ENCODE measurements around the gene FBXL20.

Gene FBXL20

DNA sequence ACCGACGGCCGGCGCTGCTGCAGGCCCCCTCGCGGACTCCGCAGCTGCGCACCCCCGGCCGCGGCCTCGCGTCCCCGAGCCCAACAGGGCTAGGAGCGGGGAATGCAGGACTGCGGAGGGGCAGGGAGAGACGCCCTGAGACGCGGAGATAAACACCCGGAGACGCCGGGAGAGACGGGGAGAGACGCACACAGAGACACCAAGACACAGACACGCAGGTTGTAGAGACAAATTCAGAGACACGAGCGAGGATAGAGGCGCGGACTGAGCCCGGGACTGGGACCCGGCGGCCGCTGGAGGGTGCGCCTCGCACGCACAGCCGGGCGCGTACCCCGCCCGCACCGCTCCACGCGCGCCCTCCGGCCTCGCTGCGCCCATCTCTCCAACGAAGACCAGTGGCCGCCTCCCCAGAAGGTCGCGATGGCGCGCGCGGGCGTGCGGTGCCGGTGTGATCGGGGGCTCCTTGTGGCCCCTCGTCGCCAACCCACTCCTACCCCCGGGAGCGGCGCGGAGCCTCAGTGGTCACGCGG is 176.6 kb downstream of the FBXL20 start:
- DNase-seq, result no peak

GRCh38 chr17:39223907-39224777 is 177.3 kb downstream of the FBXL20 start:
- DNase-seq, result no peak

DNA sequence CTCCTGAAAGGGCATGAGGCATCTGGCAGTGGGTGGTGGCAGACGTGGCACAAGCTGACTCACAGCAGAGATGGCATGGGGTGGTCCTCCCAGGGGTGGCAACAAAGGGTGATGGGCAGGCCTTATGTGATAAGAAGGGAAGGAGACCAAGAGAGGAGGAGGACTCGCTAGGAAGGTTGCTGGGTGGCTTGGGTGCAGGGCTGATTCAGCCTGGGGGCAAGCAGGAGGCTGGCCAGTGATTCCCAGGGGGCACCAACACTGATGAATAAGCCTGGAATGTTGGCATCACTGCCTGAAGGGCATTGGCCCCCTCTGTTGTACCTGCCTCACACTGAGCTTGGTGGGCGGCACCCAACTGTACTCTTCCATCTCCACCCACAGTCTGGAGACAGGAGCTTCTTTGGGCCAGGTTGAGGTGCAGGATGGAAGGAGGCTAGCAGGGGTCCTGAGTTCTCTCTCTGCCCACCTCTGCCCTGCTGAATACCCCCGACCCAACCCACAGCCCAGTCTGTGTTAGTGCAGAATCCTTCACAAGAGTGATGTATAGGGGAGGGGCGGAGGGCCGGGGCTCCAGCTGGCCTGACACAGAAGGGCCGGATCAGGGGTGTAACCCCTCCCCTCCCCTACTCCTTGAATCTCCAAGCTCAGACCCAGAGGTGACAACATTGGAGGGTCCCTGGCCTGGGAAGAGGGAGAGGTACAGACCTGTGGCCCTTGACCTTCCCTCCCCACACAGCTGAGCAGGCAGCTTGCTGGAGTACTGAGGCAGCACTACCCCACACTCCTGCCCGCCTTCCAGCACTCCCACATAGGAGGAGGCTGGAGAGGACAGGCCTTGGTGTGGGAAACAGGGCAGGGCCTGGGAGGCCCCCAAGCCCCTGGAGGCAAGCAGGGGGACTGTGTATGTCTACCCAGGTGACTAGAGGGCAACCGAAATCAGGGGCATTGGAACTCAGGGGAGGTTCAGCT is 178.3 kb downstream of the FBXL20 start:
- no peak for DNase-seq

- peak in 1 of 14 donors; percentile 23 for DNase-seq
Observed at GRCh38 chr17:39222151-39222550, 179.3 kb downstream of the FBXL20 start.

- DNase-seq, result no peak
Observed at GRCh38 chr17:39221572-39221971, 179.9 kb downstream of the FBXL20 start.

DNA sequence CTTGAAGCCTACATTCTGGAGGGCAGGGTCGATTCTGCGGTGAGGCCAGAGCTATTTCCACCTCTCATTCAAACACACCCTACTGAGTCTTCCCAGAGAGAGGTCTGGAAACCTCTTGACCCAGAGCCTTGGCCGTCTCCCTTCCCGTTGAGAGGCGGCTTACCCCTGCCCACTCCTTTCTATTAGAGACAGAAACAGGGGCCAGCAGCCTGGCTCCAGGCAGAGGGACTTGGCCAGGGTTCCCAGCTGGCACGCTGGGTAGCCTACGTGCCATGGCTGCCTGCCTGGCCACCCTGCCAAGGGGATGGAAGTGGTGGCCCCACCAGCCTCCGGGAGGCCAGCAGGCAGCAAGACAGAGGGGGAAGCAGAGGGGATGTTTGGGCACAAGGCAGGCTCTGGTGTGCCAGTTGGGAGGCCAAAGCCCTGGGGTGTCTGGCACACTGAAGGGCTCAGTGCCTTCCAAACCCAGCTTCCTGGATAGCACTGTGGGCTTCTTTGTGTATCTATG is 181.7 kb downstream of the FBXL20 start:
- peak in 10 of 14 donors; percentile 19 to 90 (median 67) for DNase-seq

GRCh38 chr17:39218906-39219305 is 182.5 kb downstream of the FBXL20 start:
- DNase-seq, result no peak

DNA sequence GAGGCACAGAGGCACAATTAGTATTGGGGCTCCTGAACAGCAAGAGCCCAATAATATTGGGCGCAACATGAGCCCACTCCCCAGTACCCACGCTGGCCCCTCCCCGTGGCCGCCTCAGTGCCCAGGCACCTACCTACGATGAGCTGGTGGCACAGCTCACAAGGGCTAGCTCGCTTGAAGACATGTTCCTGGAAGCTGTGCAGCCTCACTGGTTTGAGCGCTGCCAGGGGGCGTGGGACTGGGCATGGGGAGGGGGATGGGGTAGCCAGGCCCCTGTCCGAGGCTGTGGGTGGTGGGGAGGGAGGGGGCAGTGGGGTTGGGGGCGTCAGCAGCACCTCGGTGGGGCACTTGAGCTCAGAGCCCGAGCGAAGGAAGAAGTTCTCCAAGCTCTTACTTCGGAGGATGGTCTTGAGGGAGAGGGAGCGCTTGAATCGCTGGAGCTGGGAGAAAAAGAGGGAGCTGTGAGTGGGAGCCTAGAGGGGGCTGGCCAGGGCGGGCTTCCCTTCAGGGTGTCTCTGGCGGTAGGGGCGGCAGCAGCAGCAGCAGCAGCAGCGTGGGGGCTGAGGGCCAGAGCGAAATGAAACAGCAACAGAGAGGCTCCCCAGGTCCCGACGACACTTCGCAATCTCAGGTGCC is 183.6 kb downstream of the FBXL20 start:
- no peak for DNase-seq

- DNase-seq, result no peak
Observed at GRCh38 chr17:39213852-39214251, 187.6 kb downstream of the FBXL20 start.

DNA sequence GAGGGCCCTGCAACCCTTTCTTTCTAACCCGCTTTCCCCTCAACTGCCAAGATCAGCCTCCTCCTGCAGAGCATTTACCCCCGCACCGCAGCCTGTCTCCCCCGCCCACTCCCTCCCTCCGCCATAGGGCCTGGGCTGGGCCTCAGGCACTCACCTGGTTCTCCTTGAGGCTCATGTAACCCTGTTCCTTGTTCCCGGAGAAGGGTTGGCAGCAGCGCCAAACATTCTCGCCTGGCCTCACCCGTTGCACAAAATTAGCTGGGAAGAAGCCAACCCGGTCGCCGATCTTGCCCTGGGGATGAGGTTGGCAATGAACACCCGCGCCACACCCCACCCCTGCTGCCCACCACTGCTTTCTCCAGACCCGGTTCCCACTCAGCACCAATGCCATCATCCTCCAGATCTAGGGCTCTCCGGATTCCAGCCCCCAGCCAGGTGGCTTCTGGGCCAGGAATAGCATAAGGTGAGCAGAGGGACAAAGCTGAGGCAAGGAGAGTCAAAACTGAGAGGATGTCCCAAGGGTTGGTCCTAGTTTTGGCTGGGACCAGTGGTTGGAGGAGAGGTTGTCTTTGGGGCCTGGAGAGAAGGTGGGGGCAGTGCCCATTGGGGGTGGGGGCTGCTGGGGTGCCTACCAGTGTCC is 188.5 kb downstream of the FBXL20 start:
- peak in 1 of 14 donors; percentile 86 for DNase-seq

DNA sequence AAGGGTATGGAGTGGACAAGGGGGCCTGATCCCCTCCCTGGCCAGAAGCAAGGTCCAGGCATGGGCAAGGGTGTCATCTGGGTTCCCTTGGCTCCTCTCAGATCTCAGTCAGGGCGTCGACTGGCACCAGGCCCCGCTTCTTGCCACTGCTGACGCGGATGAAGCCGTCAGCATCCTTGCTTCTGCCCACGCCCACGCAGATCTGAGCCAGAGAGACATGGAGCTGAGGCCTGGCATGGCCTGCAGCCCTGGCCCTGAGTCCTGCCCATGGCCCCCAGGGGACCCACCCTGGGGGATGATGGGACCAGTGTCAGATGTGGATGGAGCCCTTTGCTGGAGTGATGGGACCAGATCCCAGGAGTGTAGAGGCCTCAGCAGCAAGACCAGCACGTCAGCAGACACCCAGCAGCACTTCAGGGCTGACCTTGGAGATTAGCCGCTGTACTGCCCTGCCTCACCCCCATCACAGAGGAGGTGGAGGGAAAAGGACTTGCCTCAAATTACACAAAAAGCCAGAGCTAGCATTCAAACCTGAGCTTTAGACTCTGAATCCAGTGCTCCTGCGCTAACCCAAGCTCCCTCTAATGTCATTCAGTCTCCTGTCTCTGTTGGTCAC is 189.1 kb downstream of the FBXL20 start:
- peak in 1 of 14 donors; percentile 51 for DNase-seq

GRCh38 chr17:39210093-39210434 is 191.4 kb downstream of the FBXL20 start:
- no peak for DNase-seq

- peak in 5 of 14 donors; percentile 13 to 44 (median 21) for DNase-seq
Observed at GRCh38 chr17:39209317-39210092, 191.9 kb downstream of the FBXL20 start.

- no peak for DNase-seq
Observed at GRCh38 chr17:39208893-39209292, 192.5 kb downstream of the FBXL20 start.

- no peak for DNase-seq
Observed at GRCh38 chr17:39208136-39208535, 193.3 kb downstream of the FBXL20 start.

DNA sequence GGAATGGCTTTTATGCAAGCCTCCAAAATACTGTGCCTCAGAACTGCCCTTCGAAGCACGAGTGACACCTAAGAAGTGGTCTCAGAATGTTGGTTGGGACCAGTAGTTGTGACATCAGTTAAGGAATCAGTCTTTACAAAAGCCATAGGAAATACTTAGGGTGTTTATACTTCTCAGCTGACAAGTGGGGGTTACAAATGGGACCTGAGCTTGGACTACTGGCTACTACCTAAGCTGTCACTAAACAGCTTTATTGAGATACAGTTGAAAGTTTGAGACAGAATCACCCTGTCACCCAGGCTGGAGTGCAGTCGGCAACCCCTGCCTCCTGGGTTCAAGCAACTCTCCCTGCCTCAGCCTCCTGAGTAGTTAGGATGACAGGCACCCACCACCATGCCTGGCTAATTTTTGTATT is 196.3 kb downstream of the FBXL20 start:
- no peak for DNase-seq

DNA sequence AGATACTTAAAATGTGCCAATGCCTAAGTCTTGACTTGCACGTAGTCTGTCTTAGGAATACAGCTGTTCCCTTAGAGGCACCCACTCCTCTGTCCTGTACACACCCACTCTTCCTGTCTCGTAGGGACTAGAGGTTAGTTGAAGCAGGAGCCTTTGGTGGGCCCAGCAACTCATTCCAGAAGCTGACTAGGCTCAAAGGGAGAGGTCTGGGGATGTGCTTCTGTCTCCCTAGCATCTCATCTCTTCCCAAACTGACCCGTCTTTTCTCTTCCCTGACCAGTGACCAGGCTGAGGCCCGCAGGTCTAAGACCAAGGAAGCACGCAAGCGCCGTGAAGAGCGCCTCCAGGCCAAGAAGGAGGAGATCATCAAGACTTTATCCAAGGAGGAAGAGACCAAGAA is 197.2 kb downstream of the FBXL20 start:
- no peak for DNase-seq
